Mesenteric fat pad (tissue), 1 donor: Measurements from ENCODE around the gene PADI4. TPM values are rescaled to one million over a fixed set of nuclear protein-coding genes. Genes with fewer than 3 reads are reported as not detected.
A peak's percentile ranks its signal among the peaks of the same experiment; 100 is the strongest.

Source experiments
- DNase-seq: peaks from one replicate; pipeline ENCODE4 v3.0.0-alpha.2; 2020; ENCODE audit warnings: low spot score
- long read RNA-seq: library from polyadenylated mRNA; unstranded; transcript quantifications from one replicate; pipeline ENCODE4 v2.0.0, GENCODE V29; 2020
- total RNA-seq: library from RNA; stranded (reverse); fragmentation: NEBNext Ultra II Directional; extraction: Animal tissue kit (Norgen Biotek cat#: 25700); gene quantifications from one replicate; pipeline ENCODE4 v1.2.1, GENCODE V29; 2021
- donor health status: DM: yes; HTN: yes; CAD: no.

The PADI4 gene, protein sequence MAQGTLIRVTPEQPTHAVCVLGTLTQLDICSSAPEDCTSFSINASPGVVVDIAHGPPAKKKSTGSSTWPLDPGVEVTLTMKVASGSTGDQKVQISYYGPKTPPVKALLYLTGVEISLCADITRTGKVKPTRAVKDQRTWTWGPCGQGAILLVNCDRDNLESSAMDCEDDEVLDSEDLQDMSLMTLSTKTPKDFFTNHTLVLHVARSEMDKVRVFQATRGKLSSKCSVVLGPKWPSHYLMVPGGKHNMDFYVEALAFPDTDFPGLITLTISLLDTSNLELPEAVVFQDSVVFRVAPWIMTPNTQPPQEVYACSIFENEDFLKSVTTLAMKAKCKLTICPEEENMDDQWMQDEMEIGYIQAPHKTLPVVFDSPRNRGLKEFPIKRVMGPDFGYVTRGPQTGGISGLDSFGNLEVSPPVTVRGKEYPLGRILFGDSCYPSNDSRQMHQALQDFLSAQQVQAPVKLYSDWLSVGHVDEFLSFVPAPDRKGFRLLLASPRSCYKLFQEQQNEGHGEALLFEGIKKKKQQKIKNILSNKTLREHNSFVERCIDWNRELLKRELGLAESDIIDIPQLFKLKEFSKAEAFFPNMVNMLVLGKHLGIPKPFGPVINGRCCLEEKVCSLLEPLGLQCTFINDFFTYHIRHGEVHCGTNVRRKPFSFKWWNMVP
- 7.0 TPM for total RNA-seq
- long read RNA-seq, transcript PADI4-201 (16 exons, 2,267 nt) = major isoform, 6 of 10 reads
- long read RNA-seq, partial matches to known transcripts = 2 of 10 reads
- long read RNA-seq, other reads (novel, unspliced or antisense) = 2 of 10 reads

DNA sequence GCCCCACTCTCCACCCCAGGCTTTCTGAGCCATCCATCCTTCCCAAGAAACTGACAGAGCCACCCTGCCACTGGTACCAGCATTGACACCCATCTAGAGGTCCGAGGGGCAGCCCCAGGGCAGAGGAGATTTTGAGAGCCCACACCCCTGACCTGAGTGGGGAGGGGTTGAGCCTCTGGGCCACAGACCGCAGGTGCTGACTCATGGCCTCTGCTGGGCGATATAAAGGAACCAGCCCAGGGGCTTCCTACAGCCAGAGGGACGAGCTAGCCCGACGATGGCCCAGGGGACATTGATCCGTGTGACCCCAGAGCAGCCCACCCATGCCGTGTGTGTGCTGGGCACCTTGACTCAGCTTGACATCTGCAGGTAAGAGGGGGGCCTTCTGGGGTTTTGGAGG is at the start of gene PADI4:
PADI4 (plus strand) TSS at position 252 of the 400 bp plus-strand sequence; CDS start at position 278, 26 bp downstream.
- peak; percentile 76 for DNase-seq

- no peak for DNase-seq
These were observed 49.3 kb upstream of the PADI4 start for GRCh38 chr1:17258758-17259130.

GRCh38 chr1:17259233-17259873 is 48.6 kb upstream of the PADI4 start:
- no peak for DNase-seq

- no peak for DNase-seq
These were observed 47.7 kb upstream of the PADI4 start for GRCh38 chr1:17260264-17260663.

GRCh38 chr1:17260738-17261137 is 47.3 kb upstream of the PADI4 start:
- DNase-seq = no peak

DNA sequence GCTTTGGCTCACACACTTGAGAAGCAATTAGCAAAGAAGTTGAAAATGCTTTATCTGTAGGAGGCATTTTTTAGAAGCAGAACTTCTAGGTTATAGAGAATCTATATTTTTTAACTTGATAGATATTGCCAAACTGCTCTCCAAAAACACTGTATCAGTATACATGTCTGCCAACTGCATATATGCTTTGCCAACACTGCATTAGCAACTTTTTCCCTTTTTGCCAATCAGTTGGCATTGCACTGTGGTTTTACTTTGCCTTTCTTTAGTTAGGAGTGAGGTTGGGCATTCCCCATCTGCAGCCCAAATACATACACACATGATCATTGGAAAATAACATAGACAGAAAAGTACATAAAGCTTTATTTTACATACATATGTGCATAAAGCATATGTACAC is 44.1 kb upstream of the PADI4 start:
- no peak for DNase-seq

DNA sequence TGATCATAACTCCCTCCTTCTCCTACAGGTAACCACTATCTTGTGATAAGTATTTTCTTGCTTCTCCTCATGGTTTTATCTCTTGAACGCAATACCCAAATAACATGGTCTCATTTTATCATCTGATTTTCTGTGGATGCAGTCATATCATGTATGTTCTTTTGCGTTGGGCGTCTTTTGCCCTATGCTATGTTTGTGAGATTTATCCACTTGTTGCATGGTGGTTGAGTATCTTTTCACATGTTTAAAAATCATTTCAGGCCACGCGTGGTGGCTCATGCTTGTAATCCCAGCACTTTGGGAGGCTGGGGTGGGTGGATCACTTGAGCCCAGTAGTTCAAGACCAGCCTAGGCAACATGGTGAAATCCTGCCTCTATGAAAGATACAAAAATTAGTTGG is 43.5 kb upstream of the PADI4 start:
- DNase-seq = no peak

- no peak for DNase-seq
These were observed 42.8 kb upstream of the PADI4 start for GRCh38 chr1:17265162-17265561.

GRCh38 chr1:17265950-17266349 is 42.0 kb upstream of the PADI4 start:
- no peak for DNase-seq

DNA sequence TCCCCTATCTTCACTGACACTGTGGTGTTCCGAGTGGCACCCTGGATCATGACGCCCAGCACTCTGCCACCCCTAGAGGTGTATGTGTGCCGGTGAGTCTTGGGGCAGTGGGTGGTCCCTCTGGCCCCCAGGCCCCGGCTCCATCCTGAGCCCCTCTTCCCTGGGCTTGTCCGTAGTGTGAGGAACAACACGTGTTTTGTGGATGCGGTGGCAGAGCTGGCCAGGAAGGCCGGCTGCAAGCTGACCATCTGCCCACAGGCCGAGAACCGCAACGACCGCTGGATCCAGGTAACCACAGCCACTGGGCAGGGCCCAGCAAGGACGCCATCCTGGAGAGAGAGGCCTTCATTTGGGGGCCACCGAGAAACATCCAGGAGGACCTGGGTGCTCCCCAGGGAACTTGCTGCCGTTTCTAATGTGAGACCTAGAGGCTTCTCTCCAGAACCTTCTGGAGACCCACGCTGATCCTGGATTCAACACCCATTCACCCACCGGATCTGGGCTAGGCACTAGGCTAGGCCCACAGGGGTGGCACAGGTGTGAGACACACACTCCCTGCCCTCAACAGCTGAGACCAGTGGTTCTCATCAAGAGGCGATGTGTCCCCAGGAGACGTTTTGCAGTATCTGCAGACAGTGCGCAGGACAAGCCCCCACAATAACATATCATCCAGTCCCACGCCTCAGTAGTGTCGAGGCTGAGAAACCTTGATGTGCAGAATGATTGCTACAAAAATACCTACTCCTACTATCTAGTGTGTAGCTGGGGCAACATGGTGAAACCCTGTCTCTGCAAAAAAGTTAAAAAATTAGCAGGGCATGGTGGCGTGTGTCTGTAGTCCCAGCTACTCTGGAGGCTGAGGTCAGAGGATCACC is 36.9 kb upstream of the PADI4 start:
- DNase-seq = no peak

GRCh38 chr1:17272066-17272465 is 35.9 kb upstream of the PADI4 start:
- no peak for DNase-seq

DNA sequence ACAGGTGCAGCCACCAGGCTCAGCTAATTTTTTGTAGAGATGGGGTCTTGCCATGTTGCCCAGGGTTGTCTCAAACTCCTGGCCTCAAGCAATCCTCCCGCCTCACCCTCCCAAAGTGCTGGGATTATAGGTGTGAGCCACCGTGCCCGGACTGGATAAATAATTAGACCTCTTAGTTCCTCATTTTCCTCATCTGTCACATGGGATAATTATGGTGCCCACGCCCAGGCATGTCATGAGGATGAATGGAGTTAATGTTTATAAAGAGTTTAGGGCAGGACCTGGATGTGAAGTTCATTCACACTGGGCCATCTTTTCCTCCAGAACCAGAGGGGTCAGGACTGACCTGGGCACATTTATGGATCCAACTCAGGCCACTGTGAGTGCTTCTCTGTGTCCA is 35.4 kb upstream of the PADI4 start:
- DNase-seq = no peak

GRCh38 chr1:17273096-17273495 is 34.9 kb upstream of the PADI4 start:
- no peak for DNase-seq

DNA sequence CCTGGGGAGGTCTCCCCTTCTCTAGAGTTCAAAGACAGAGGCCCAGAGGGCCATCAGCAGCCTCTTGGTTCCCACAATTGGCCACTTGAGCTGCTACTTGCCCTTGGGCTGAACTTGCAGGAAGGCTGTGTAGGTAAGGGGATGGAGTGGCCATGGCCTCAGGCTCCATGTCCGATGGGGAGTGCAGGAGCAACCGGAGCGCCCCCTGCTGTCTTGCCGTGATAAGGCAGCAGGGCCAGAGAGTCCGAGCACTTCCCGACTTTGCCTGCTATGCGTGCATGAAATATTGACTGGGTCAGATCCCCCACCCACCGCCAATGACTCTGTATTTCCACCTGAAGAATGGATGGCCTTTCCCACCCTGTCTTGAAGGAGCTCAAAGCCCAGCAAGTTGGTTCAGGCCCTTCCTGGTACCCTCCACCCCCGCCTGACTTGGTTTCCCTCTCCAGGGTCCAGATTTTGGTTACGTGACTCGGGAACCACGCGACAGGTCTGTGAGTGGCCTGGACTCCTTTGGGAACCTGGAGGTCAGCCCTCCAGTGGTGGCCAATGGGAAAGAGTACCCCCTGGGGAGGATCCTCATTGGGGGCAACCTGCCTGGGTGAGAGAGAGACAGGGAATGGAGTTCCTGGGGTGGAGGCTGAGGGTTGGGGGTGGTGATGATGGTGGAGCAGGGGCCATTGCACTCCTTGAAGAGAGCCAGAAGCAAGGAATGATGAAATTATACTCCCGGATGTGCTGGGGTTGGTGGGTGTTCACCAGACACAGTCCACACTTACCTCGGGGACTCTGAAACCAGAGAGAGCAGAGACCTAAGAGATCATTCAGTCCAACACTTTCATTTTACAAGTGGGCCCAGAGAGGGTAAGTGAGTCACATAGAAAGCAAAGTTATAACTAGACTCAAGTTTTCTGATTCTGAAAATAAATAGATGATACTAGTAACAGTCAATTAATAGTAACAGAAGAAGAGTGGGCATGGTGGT is 33.5 kb upstream of the PADI4 start:
- DNase-seq = no peak

GRCh38 chr1:17276568-17276967 is 31.4 kb upstream of the PADI4 start:
- DNase-seq = no peak

GRCh38 chr1:17277511-17278159 is 30.4 kb upstream of the PADI4 start:
- DNase-seq = no peak

GRCh38 chr1:17278996-17279830 is 28.8 kb upstream of the PADI4 start:
- no peak for DNase-seq

GRCh38 chr1:17280436-17280835 is 27.6 kb upstream of the PADI4 start:
- no peak for DNase-seq
